GM21381 (cell line): Measurements from ENCODE around the gene NXNL1.
"Not testable (repeated sequence)": the region's sequence is repeated elsewhere in the genome, so short reads cannot be mapped to it uniquely, and the experiment has no call there.

Experiments used
- ATAC-seq: cut with Tn5 transposase; IDR thresholded peaks from one replicate; pipeline ENCODE4 v1.9.1; 2021; ENCODE audit warnings: mild to moderate bottlenecking, moderate library complexity; ENCODE audit not compliant: unreplicated experiment

The NXNL1 gene

GRCh38 chr19:17487284-17488121, 26.8 kb upstream of the NXNL1 start:
- no peak for ATAC-seq

- ATAC-seq: no peak
Observed at GRCh38 chr19:17486545-17487240, 26.0 kb upstream of the NXNL1 start.

- ATAC-seq: no peak
Observed at GRCh38 chr19:17484520-17485185, 23.9 kb upstream of the NXNL1 start.

- ATAC-seq: no peak
Observed at GRCh38 chr19:17483605-17484002, 22.9 kb upstream of the NXNL1 start.

GRCh38 chr19:17482877-17483604, 22.3 kb upstream of the NXNL1 start:
- no peak for ATAC-seq

- ATAC-seq: no peak
Observed at GRCh38 chr19:17481986-17482385, 21.3 kb upstream of the NXNL1 start.

GRCh38 chr19:17479325-17479791, 18.6 kb upstream of the NXNL1 start:
- no peak for ATAC-seq

GRCh38 chr19:17475541-17476115, 14.9 kb upstream of the NXNL1 start:
- ATAC-seq: no peak

- ATAC-seq: not testable (repeated sequence)
Observed at GRCh38 chr19:17475011-17475540, 14.3 kb upstream of the NXNL1 start.

- ATAC-seq: no peak
Observed at GRCh38 chr19:17473041-17473440, 12.3 kb upstream of the NXNL1 start.

GRCh38 chr19:17471410-17472125, 10.8 kb upstream of the NXNL1 start:
- ATAC-seq: no peak

- ATAC-seq: peak; percentile 79
Observed at GRCh38 chr19:17470068-17470841, 9.5 kb upstream of the NXNL1 start, which contains the start of gene SLC27A1. Gene SLC27A1 (plus strand): TSS chr19:17470524. CDS start chr19:17470541, 17 bp downstream.

- peak; percentile 49 for ATAC-seq
Observed at GRCh38 chr19:17469481-17470067, 8.8 kb upstream of the NXNL1 start.

GRCh38 chr19:17469092-17469480, 8.4 kb upstream of the NXNL1 start:
- ATAC-seq: no peak

- no peak for ATAC-seq
Observed at GRCh38 chr19:17468302-17469091, 7.8 kb upstream of the NXNL1 start.

GRCh38 chr19:17467471-17468301, 7.0 kb upstream of the NXNL1 start:
- ATAC-seq: no peak

GRCh38 chr19:17466487-17466850, 5.7 kb upstream of the NXNL1 start:
- no peak for ATAC-seq
